HG03135 (cell line): ENCODE data around the gene RALGAPB.
"Not testable (repeated sequence)": the region's sequence is repeated elsewhere in the genome, so short reads cannot be mapped to it uniquely, and the experiment has no call there.

Source experiments
- ATAC-seq: cut with Tn5 transposase; IDR thresholded peaks from one replicate; pipeline ENCODE4 v1.9.1; 2021; ENCODE audit warnings: mild to moderate bottlenecking, moderate library complexity; ENCODE audit not compliant: unreplicated experiment

The RALGAPB gene

GRCh38 chr20:38485041-38485440, 12.4 kb downstream of the RALGAPB start:
- no peak for ATAC-seq

- ATAC-seq: no peak
Observed at GRCh38 chr20:38489181-38489580, 16.5 kb downstream of the RALGAPB start.

- no peak for ATAC-seq
Observed at GRCh38 chr20:38497246-38497935, 24.7 kb downstream of the RALGAPB start.

- ATAC-seq: no peak
Observed at GRCh38 chr20:38498909-38499308, 26.3 kb downstream of the RALGAPB start.

GRCh38 chr20:38499366-38499765, 26.7 kb downstream of the RALGAPB start:
- no peak for ATAC-seq

GRCh38 chr20:38501858-38502436, 29.3 kb downstream of the RALGAPB start:
- ATAC-seq: no peak

- no peak for ATAC-seq
Observed at GRCh38 chr20:38504368-38505090, 31.9 kb downstream of the RALGAPB start.

GRCh38 chr20:38505091-38505455, 32.4 kb downstream of the RALGAPB start:
- ATAC-seq: no peak

- ATAC-seq: not testable (repeated sequence)
Observed at GRCh38 chr20:38511726-38512125, 39.1 kb downstream of the RALGAPB start.

- ATAC-seq: no peak
Observed at GRCh38 chr20:38514185-38514584, 41.5 kb downstream of the RALGAPB start.

GRCh38 chr20:38514947-38515346, 42.3 kb downstream of the RALGAPB start:
- ATAC-seq: no peak

- ATAC-seq: no peak
Observed at GRCh38 chr20:38515631-38516030, 43.0 kb downstream of the RALGAPB start.

- ATAC-seq: no peak
Observed at GRCh38 chr20:38519426-38519825, 46.8 kb downstream of the RALGAPB start.

- ATAC-seq: no peak
Observed at GRCh38 chr20:38520261-38520660, 47.6 kb downstream of the RALGAPB start.

GRCh38 chr20:38523697-38524096, 51.1 kb downstream of the RALGAPB start:
- no peak for ATAC-seq

GRCh38 chr20:38528167-38528566, 55.5 kb downstream of the RALGAPB start:
- ATAC-seq: no peak

- ATAC-seq: no peak
Observed at GRCh38 chr20:38531021-38531420, 58.4 kb downstream of the RALGAPB start.

- ATAC-seq: no peak
Observed at GRCh38 chr20:38534756-38535155, 62.1 kb downstream of the RALGAPB start.

GRCh38 chr20:38536310-38536709, 63.7 kb downstream of the RALGAPB start:
- no peak for ATAC-seq

- ATAC-seq: no peak
Observed at GRCh38 chr20:38537176-38537575, 64.5 kb downstream of the RALGAPB start.

GRCh38 chr20:38538789-38539188, 66.1 kb downstream of the RALGAPB start:
- ATAC-seq: no peak
